SJCRH30 (cell line): ENCODE data around the gene FBXL17. TPM values are rescaled to one million over a fixed set of nuclear protein-coding genes. Genes with fewer than 3 reads are reported as not detected.

Source experiments
- DNase-seq, 2 experiments: peaks; one replicate each; pipeline ENCODE4 v3.0.0-alpha.2; 2015 to 2020
- H3K27ac ChIP-seq: fragments of 250-450 bp; sonication (Bioruptor Pico); 2 replicates; pipeline ENCODE4 v1.5.1; 2020; ENCODE audit warnings: mild to moderate bottlenecking, moderate library complexity
- H3K27me3 ChIP-seq: fragments of 250-450 bp; sonication (Bioruptor Pico); 2 replicates; pipeline ENCODE4 v1.5.1; 2020; ENCODE audit warnings: mild to moderate bottlenecking, moderate library complexity
- H3K36me3 ChIP-seq: fragments of 250-450 bp; sonication (Bioruptor Pico); 2 replicates; pipeline ENCODE4 v1.5.1; 2020; ENCODE audit warnings: mild to moderate bottlenecking, moderate library complexity
- H3K4me1 ChIP-seq: fragments of 250-450 bp; sonication (Bioruptor Pico); 2 replicates; pipeline ENCODE4 v1.5.1; 2020; ENCODE audit warnings: mild to moderate bottlenecking, moderate library complexity
- H3K4me3 ChIP-seq: fragments of 250-450 bp; sonication (Bioruptor Pico); 2 replicates; pipeline ENCODE4 v1.5.1; 2020; ENCODE audit warnings: mild to moderate bottlenecking, moderate library complexity
- H3K9me3 ChIP-seq: fragments of 250-450 bp; sonication (Bioruptor Pico); replicated peaks from 2 replicates; pipeline ENCODE4 v1.5.1; 2020; ENCODE audit warnings: mild to moderate bottlenecking, moderate library complexity
- total RNA-seq: library from RNA; depleted of rRNA; stranded (reverse); fragments of >200 nt; shearing (Covaris generic); gene quantifications from 2 replicates; pipeline ENCODE4 v1.2.3, GENCODE V29; 2014

The FBXL17 gene
- total RNA-seq, 1 experiment from 2014 or later: 7.1 TPM

- Histone ChIP-seq H3K9me3 (no peaks in the 10 kb centered on the region), H3K27me3 (no peaks in the 10 kb centered on the region), H3K27ac (no peak overlapping the region), H3K4me3 (no peak overlapping the region), H3K36me3 (no peaks in the 10 kb centered on the region), H3K4me1 (no peaks in the 10 kb centered on the region)
- no peak for DNase-seq
Observed at GRCh38 chr5:107993341-107993740, 388.6 kb downstream of the FBXL17 start.

- Histone ChIP-seq H3K36me3 (no peaks in the 10 kb centered on the region), H3K27me3 (no peaks in the 10 kb centered on the region), H3K4me1 (no peaks in the 10 kb centered on the region), H3K4me3 (no peak overlapping the region), H3K27ac (no peak overlapping the region), H3K9me3 (no peaks in the 10 kb centered on the region)
- no peak for DNase-seq
Observed at GRCh38 chr5:107990881-107991810, 390.8 kb downstream of the FBXL17 start.

- Histone ChIP-seq H3K4me1 (peaks cover 3% of the 10 kb centered on the region; the same call in 1 of the 2 replicates), H3K9me3 (no peaks in the 10 kb centered on the region), H3K36me3 (no peaks in the 10 kb centered on the region)
Observed at GRCh38 chr5:107985144-107985543, 396.8 kb downstream of the FBXL17 start.

GRCh38 chr5:107982703-107983425, 399.0 kb downstream of the FBXL17 start:
- Histone ChIP-seq H3K9me3 (no peaks in the 10 kb centered on the region), H3K27ac (no peak overlapping the region), H3K4me3 (no peak overlapping the region), H3K4me1 (peaks cover 3% of the 10 kb centered on the region; the same call in 1 of the 2 replicates), H3K27me3 (no peaks in the 10 kb centered on the region), H3K36me3 (no peaks in the 10 kb centered on the region)
- DNase-seq: no peak

More at GRCh38 chr5:107985144-107985543, 396.8 kb downstream of the FBXL17 start:
- Histone ChIP-seq H3K4me3 (no peak overlapping the region), H3K27ac (no peak overlapping the region), H3K27me3 (no peaks in the 10 kb centered on the region)
- DNase-seq: peak; percentile 12 to 45

- no peaks in the 10 kb centered on the region for H3K36me3 ChIP-seq
- H3K4me1 ChIP-seq: peaks cover 3% of the 10 kb centered on the region; the same call in 1 of the 2 replicates
- peak in 1 of 2 experiments; percentile 20 for DNase-seq
- no peaks in the 10 kb centered on the region for H3K27me3 ChIP-seq
- H3K4me3 ChIP-seq: no peak overlapping the region
- no peak overlapping the region for H3K27ac ChIP-seq
- no peaks in the 10 kb centered on the region for H3K9me3 ChIP-seq
Observed at GRCh38 chr5:107980923-107981692, 400.8 kb downstream of the FBXL17 start.

GRCh38 chr5:107979900-107980299, 402.0 kb downstream of the FBXL17 start:
- H3K4me1 ChIP-seq: peaks cover 3% of the 10 kb centered on the region; the same call in 1 of the 2 replicates
- H3K27ac ChIP-seq: no peak overlapping the region
- H3K9me3 ChIP-seq: no peaks in the 10 kb centered on the region
- no peak overlapping the region for H3K4me3 ChIP-seq
- no peaks in the 10 kb centered on the region for H3K27me3 ChIP-seq
- DNase-seq: no peak
- no peaks in the 10 kb centered on the region for H3K36me3 ChIP-seq

- H3K27me3 ChIP-seq: no peaks in the 10 kb centered on the region
- H3K27ac ChIP-seq: no peak overlapping the region
- no peaks in the 10 kb centered on the region for H3K36me3 ChIP-seq
- no peaks in the 10 kb centered on the region for H3K9me3 ChIP-seq
- H3K4me1 ChIP-seq: no peaks in the 10 kb centered on the region
- no peak for DNase-seq
- no peak overlapping the region for H3K4me3 ChIP-seq
Observed at GRCh38 chr5:107979291-107979690, 402.6 kb downstream of the FBXL17 start.

GRCh38 chr5:107977550-107978071, 404.3 kb downstream of the FBXL17 start:
- DNase-seq: no peak
- Histone ChIP-seq H3K36me3 (no peaks in the 10 kb centered on the region), H3K27me3 (no peaks in the 10 kb centered on the region), H3K9me3 (no peaks in the 10 kb centered on the region), H3K4me1 (no peaks in the 10 kb centered on the region), H3K4me3 (no peak overlapping the region), H3K27ac (no peak overlapping the region)

- no peak overlapping the region for H3K4me3 ChIP-seq
- no peaks in the 10 kb centered on the region for H3K9me3 ChIP-seq
- H3K27ac ChIP-seq: no peak overlapping the region
- no peaks in the 10 kb centered on the region for H3K27me3 ChIP-seq
- DNase-seq: no peak
- no peaks in the 10 kb centered on the region for H3K4me1 ChIP-seq
- no peaks in the 10 kb centered on the region for H3K36me3 ChIP-seq
Observed at GRCh38 chr5:107975568-107975967, 406.3 kb downstream of the FBXL17 start.

- no peak overlapping the region for H3K4me3 ChIP-seq
- DNase-seq: no peak
- H3K27me3 ChIP-seq: no peaks in the 10 kb centered on the region
- H3K27ac ChIP-seq: no peak overlapping the region
- no peaks in the 10 kb centered on the region for H3K36me3 ChIP-seq
- no peaks in the 10 kb centered on the region for H3K9me3 ChIP-seq
- H3K4me1 ChIP-seq: no peaks in the 10 kb centered on the region
Observed at GRCh38 chr5:107971846-107972245, 410.1 kb downstream of the FBXL17 start.

- H3K4me1 ChIP-seq: no peaks in the 10 kb centered on the region
- H3K27ac ChIP-seq: no peak overlapping the region
- H3K9me3 ChIP-seq: no peaks in the 10 kb centered on the region
- H3K36me3 ChIP-seq: no peaks in the 10 kb centered on the region
- H3K4me3 ChIP-seq: no peak overlapping the region
- DNase-seq: no peak
- no peaks in the 10 kb centered on the region for H3K27me3 ChIP-seq
Observed at GRCh38 chr5:107969847-107970246, 412.1 kb downstream of the FBXL17 start.

- Histone ChIP-seq H3K36me3 (no peaks in the 10 kb centered on the region), H3K9me3 (no peaks in the 10 kb centered on the region), H3K27me3 (no peaks in the 10 kb centered on the region), H3K4me3 (no peak overlapping the region), H3K27ac (no peak overlapping the region), H3K4me1 (no peaks in the 10 kb centered on the region)
- no peak for DNase-seq
Observed at GRCh38 chr5:107968998-107969397, 412.9 kb downstream of the FBXL17 start.

- Histone ChIP-seq H3K36me3 (no peaks in the 10 kb centered on the region), H3K27ac (no peak overlapping the region), H3K4me1 (no peaks in the 10 kb centered on the region), H3K9me3 (no peaks in the 10 kb centered on the region), H3K4me3 (no peak overlapping the region), H3K27me3 (no peaks in the 10 kb centered on the region)
- DNase-seq: no peak
Observed at GRCh38 chr5:107968406-107968843, 413.5 kb downstream of the FBXL17 start.

- Histone ChIP-seq H3K9me3 (no peaks in the 10 kb centered on the region), H3K4me1 (no peaks in the 10 kb centered on the region), H3K4me3 (no peak overlapping the region), H3K36me3 (no peaks in the 10 kb centered on the region), H3K27ac (no peak overlapping the region), H3K27me3 (no peaks in the 10 kb centered on the region)
- DNase-seq: no peak
Observed at GRCh38 chr5:107966201-107966600, 415.7 kb downstream of the FBXL17 start.
